H1 (cell line): Measurements from ENCODE around the gene ZNF879. TPM values are rescaled to one million over a fixed set of nuclear protein-coding genes. Genes with fewer than 3 reads are reported as not detected.

Source experiments
- polyA plus RNA-seq, 7 experiments: library from polyadenylated mRNA; depleted of rRNA in 3 of 7; stranded (reverse) in 5 of 7; unstranded in 2 of 7; fragments of >200 nt in 5 of 7; fragments of 200-250 nt in 2 of 7; gene quantifications; 1 replicate in 5 of 7; 2 replicates in 1 of 7; 4 replicates in 1 of 7; pipeline versions ENCODE4 v1.2.1 to v1.2.3, GENCODE V29; 2011 to 2013; ENCODE audit warnings: missing spikeins in 2 of 7, mixed read lengths in 2 of 7
- total RNA-seq: library from RNA; stranded (reverse); fragmentation: NEBNext Ultra II Directional; extraction: Animal tissue kit (Norgen Biotek cat#: 25700); gene quantifications from 2 replicates; pipeline ENCODE4 v1.2.1, GENCODE V29; 2021

The ZNF879 gene
- total and polyA plus RNA-seq, 2 of the 8 experiments (the other 6 are each of a cell fraction or from before 2014, with no cell fraction given): 2.2 to 3.1 TPM

Other genes with a start within 250 kb of the ZNF879 start
- gene ZNF354B, start 163.9 kb upstream of the ZNF879 start, total RNA-seq: 10.8 and 12.4 TPM in 2 replicates
- gene ZNF354B, start 163.9 kb upstream of the ZNF879 start, polyA plus RNA-seq (2011; rRNA removed): 4.5 and 5.0 TPM in 2 replicates
- gene ZFP2, start 127.9 kb upstream of the ZNF879 start, total RNA-seq: 0.52 and 0.78 TPM in 2 replicates
- gene ZFP2, start 127.9 kb upstream of the ZNF879 start, polyA plus RNA-seq (2011; rRNA removed): 0.19 and 0.20 TPM in 2 replicates
- 0.88 and 1.2 TPM in 2 replicates for gene ZNF454, start 82.6 kb upstream of the ZNF879 start, total RNA-seq
- gene ZNF454, start 82.6 kb upstream of the ZNF879 start, polyA plus RNA-seq (2011; rRNA removed): 0.33 and 0.69 TPM in 2 replicates
- not detected in 2 replicates for gene GRM6, start 28.5 kb upstream of the ZNF879 start, total RNA-seq
- 0.02 TPM in 1 of 2 replicates, not detected in the other for gene GRM6, start 28.5 kb upstream of the ZNF879 start, polyA plus RNA-seq (2011; rRNA removed)
- 2.3 and 2.6 TPM in 2 replicates for gene ZNF354C, start 36.6 kb downstream of the ZNF879 start, total RNA-seq
- gene ZNF354C, start 36.6 kb downstream of the ZNF879 start, polyA plus RNA-seq (2011; rRNA removed): 0.64 and 0.85 TPM in 2 replicates